HG03280 (cell line): ENCODE data around the gene SCAMP2.

Experiments used
- ATAC-seq: cut with Tn5 transposase; IDR thresholded peaks from one replicate; pipeline ENCODE4 v1.9.1; 2021; ENCODE audit warnings: mild to moderate bottlenecking, moderate library complexity; ENCODE audit not compliant: unreplicated experiment

Gene SCAMP2

DNA sequence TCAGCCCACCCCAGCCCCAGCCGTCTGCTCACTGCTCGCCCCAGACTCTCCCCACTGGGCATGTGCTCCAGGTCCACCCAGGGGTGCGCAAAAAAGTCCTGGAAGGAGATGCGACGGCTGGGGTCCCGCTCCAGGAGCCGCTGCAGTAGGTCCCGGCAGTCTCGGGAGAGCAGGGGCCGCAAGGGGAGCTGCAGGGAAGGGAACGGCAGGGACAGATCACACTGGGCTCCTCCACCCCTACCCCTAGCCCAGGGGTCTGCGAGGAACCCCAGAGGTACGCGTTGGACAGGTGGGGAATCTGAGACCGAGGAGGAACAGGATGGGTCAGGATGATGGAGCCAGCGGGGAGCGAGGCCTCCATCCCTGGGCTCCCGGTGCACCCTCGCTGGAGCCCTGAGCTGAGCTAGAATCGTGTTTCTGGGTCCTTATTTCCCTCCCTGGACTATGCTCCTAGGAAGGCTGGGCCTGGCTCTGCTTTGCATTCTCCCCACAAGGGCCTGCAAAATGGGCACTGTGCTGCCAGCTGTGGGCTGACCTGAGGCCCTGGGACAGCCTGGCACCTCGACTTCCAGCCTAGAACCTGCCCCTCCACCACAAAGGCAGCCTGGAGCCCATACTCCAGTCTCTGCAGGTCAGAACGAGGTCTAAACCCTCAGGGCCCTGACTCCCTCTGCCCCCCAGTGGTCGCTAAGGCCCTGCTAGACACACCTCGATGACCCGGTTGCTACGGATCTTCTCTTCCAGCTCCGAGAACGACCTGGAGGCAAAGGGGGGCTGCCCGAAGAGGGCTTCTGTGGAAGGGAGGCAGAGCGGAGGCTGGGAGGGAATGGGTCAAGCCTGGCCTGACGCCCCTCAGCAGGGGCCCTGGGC lies 33.4 kb downstream of the SCAMP2 start:
- no peak for ATAC-seq

DNA sequence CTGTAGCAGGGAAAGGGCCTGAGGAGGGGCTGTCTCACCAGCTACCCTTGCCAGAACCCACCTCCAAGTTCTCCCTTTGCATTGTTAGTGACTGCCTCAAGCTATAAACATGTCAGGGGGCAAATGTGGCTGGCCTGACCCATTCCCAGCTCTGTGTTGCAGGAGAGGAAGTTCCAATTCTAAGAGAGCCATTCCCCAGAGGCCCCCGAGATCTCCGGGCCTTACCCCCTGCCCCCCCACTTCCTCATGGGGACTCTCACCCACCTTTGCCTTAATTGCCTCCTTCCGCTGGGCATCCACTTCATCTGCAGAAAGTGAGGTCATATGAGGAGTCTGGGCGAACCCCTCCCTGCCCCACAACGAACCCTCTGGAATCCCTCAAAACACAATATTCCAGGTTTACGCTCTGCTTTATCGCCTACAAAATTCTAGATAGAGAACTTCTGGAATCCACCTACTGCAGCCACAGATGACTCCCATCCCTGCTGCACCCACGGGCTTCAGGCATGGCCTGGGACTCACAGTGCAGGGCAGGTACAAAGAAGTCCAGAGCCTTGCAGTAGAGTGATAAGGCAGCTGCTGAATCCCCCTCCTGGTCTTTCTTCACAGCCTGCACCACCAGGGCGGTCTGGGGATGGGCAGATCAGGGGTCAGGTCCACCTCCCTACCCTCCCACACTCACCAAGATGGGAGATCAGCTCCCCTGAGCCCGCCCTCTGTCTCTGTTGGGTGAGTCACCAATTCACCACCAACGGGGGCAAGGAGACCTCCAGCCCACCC lies 34.2 kb downstream of the SCAMP2 start:
- ATAC-seq = no peak

DNA sequence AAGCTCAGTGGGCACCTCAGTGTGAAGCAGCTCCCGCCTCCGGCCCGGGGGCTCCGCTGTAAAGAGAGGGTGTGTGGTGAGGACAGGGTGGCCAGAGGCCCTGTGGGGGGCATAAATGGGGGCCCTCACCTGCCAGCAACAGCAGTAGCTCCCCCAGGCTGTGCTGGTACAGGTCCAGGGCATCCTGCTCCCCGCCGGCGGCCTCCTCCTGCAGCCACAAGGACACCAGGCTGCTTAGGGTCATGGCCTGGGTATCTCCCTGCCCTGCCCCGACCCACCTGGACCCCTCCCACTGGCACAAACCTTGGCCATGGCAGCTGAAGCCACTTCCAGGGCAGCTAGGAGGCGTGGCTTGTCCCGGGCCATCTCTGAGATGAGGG lies 35.0 kb downstream of the SCAMP2 start:
- ATAC-seq = no peak

DNA sequence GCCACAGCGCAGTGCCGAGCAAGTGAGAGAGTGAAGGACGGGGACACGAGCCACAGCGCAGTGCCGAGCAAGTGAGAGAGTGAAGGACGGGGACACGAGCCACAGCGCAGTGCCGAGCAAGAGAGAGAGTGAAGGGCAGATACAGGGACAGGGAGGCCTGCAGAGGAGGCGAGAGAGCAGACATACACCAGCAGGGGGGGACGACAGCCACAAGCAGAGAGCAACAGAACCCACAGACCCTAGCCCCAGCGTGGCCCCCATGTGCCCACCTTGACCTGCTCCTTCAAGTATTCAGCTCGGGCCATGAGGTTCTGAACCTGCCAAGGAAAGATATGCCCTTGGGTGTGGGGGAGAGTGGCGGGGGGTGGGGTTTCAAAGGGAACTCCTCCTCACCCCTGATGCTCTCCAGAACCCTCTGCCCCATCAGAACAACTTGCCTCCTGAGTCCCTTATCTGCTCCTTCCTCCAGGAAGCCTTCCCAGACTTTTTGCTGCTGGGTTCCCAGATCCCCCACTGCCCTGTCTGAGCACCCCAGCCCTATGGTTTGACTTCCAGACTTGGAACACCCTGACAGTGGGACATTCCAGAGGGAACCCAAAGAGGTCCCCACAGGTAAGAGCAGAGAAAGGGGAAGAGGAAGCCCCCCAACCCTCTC lies 35.6 kb downstream of the SCAMP2 start:
- ATAC-seq = no peak

DNA sequence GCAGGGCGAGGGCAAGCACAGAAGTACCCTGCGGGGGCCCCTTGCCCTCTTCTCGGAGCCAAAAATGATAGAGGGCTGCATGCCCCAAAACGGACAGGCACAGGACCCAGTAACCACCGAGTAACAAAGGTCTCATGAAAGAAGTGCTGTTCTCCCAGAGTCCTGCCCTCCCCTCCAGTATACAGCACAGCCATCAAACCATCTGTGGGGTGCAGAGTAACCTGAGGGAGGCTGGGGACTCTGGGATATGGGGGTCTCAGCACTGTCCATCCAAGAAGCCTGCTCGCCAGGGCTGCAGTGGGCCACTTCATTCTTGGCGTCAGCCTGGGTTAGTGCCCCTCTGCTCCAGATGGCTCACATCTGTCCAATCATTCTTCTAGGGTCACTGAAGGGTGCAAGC lies 36.3 kb downstream of the SCAMP2 start:
- ATAC-seq = no peak

DNA sequence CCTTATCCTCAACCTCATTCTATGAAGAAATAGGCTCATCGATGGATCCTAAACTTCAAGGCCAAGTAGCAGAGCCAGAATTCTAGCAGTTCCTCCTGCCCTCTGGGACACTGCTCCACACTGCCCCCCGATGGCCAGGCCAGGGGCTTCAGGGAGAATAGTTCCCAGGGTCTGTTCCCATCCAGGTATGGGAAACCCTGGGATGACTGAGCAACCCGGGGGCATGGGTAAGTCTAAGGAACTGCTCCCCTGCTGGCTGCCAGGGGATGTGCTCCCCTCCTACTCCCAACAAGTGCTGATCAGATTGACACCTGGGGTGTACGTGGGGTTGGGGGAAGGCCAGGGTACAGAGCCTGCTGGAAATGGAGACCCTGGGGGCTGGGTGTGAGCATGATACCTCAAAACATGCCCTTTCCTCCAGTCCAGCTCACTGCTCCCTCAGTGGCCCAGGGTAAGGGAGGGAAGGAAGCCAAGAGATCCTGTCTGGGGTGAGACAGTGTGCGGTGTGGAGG lies 37.8 kb downstream of the SCAMP2 start:
- no peak for ATAC-seq

DNA sequence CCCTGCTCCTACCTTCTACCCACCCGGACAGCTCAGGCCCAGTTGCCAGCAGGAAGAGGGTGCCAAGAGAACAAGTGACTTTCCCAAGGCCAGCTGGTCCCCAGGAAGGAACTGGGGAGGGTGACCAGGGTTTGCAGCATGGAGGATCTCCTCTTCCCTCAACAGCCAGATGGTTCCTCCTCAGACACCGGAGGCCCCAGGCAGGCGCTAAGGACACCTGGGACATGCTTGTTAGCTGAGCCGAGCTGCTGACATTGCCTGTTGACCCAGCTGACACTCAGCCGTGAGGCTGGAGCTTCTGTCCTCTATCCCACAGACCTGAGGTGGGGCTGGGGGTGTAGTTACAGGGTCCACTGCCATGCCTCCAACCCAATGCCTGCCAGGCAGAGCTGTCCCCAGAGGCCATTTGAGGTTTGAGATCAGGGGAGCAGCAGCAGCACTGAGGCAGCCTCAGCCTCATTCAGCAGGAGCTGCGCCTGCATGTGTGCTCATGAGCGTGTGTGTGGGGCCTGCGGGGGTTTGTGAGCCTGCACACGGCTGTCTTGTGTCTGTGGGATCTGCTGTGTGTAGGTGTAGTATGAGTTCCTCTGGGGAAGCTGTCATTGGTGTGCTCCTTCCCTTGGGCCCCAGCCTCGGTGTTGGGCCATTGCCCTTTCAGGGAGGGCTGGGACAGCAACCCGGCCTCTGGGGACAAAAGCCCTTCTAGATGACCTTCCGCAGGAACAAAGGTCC lies 39.6 kb downstream of the SCAMP2 start:
- no peak for ATAC-seq

DNA sequence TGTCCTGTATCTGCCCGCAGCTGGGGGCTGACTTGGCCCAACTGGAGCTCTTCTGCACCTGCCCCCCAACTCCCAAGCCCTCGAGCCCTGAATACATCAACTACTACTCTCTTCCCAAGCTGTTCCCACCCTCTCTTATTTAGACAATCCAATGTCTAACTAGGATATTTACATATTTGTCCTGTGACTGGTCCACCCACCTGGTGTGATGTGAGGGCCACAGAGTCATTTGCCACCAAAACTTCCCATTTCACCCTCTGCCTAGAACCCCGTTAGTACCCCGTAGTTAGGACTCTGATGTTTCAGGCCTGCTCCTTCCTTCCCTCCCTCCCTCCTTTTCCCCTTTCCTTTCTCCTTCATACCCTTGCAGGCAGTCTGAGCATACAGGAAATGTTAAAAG lies 40.3 kb downstream of the SCAMP2 start:
- no peak for ATAC-seq

DNA sequence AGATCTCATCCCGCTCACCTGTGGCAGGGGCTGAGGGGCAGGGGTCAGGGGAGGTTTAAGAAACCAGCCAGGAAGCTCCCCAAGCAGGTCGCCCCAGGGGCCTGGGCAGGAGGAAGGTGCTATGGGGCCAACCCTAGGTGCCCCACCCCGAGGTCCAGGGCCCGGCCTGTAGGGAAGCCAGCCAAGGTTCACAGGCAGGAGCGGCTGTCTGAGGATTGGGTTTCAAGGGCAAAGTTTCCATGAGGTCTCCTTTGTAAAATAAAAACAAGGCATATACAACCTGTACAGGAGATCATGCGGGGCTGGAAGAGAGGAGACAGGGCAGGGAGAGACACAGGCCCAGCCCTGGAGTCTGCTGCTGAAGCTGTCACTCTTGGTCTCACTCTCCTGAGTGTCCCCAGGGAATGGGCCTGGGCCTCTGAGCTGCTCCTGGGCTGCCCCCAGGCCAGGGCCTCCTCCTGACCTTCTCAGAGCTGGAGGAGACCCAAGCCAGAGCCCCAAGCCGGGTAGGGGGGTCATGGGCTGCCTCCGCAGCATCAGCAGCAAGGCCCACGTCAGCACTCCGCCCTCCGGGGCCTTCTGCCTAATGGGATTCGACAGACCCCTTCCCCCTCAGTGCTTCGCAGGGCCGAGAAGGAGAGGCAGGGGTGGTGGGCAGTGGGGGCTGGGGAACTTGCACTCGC lies 41.2 kb downstream of the SCAMP2 start:
- no peak for ATAC-seq

DNA sequence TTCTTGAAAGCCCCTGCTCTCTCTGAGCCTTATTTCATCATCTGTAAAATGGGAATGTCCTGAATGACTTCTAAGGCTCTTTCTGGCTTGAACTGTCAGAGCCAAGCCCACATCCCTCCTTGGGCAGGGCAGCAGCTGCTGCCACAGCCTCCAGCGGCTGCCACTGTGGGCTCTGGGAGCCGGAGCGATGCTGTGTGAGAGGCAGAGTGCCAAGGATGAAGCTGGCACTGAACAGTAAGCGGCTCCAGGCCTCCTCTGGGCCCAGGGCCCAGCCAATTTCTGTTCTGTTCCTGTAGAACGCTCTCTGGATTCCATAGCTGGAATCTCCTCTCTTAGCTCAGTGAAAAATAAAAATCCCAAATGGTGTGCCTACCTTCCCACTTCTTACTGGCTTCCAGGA lies 42.3 kb downstream of the SCAMP2 start:
- ATAC-seq = no peak

DNA sequence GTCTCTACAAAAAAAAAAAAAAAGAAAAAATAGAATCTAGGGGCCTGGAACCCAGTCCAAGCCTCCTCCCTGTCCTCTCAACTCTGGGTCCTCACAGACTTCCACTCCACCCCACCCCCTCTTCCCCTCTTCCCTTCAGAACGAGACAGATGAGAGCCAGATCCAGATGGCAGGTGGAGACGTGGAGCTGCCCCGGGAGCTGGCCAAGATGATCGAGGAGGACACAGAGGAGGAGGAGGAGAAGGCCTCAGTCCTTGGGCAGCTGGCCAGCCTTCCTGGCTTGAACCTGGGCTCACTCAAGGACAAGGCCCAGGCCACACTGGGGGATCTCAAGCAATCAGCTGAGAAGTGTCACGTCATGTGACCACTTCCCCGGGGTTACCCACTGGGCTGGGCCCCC lies 43.2 kb downstream of the SCAMP2 start:
- no peak for ATAC-seq

DNA sequence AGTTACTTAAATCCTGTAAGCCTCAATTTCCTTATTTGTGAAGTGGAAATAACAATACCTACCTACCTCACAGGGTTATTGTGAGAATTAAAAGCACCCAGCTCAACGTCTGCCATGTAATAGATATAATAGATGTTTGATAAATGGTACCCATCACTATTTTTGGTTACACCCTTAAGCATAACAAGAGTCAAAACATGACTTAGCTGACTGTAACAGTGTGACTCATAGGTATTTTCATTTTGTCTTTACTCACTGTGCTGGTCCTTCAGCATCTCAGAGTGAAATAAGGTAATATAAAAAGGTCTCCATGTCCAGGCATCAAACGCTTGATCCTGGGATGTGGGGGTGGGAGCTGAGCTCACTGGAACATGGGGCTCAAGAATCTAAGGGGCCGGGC lies 43.7 kb downstream of the SCAMP2 start:
- no peak for ATAC-seq

DNA sequence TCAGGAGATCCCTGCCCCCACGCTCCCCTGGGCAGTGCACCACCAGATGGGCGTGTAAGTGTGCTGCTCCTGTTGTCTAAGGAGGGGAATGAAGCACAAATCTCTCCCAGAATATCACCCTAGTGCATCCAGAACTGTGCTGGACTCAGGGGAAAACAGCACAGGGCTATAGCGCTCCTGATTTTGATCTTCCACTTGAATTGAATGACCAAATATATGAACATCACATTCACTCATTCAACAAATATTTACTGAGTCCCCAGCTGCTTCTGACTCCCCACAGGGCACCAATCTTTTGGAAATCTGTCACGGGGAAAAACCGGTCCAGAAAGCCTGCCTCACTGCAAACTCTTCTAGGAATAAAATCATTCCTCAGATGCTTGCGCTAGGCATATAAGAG lies 44.3 kb downstream of the SCAMP2 start:
- no peak for ATAC-seq

DNA sequence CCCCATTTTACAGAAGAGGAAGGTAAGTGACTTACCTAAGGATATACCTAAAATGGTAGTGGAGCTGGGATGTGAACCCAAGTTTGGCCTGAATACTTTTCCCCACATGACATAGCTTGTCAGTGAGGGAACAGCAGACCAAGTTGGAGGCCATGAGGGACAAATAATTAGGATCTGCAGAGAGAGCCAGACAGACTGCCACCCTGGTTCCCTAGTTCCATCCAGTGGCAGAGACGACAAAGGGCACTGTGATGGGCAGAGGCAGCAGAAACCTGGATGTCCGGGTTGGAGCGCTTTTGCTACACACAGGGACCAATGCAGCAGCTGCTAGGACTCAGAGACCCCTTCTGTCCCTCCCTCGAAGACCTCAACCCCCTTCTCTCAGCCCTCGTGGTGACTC lies 45.6 kb downstream of the SCAMP2 start:
- ATAC-seq = no peak

DNA sequence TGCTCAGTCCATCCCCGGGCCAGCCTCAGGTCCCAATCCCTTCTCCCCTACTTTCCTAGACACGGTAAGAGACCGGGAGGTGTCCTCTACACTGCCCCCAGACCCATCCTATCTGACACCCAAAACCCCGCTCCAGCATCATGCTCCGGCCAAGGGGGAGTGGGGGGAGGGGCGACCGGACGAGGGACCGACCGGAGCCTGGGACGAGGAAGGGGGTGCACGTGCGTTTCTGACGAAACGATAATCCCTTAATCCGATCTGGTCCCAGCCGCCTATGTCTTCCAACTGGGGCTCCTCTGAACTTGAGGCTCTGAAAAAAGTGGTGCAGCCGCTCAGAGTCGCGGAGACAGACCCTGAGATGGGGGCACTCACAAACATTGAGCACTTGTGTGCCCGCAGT lies 46.2 kb downstream of the SCAMP2 start:
- no peak for ATAC-seq

DNA sequence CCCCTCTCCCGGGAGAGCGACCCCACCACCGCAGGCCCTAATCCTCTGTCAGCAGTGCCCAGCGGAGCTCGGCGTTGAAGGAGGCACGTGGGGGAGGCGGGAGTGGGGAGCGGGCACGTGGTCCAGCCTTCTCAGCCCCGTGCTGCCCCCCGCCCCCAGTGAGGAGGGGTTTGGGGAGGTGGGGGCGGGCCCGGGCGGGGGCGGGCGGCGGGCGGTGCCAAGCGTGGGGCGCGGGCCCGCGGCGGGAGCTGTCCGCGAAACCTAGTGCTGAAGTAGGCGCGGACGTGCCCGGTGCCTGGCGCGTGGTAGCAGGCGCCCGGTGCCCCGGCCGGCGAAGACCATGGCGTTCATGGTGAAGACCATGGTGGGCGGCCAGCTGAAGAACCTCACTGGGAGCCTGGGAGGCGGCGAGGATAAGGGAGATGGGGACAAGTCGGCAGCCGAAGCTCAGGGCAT lies 46.8 kb downstream of the SCAMP2 start, which contains the start of gene CPLX3:
Gene CPLX3 (plus strand): TSS at position 264 of the 456 bp plus-strand sequence. CDS start 77 bp downstream, at position 341.
- no peak for ATAC-seq

DNA sequence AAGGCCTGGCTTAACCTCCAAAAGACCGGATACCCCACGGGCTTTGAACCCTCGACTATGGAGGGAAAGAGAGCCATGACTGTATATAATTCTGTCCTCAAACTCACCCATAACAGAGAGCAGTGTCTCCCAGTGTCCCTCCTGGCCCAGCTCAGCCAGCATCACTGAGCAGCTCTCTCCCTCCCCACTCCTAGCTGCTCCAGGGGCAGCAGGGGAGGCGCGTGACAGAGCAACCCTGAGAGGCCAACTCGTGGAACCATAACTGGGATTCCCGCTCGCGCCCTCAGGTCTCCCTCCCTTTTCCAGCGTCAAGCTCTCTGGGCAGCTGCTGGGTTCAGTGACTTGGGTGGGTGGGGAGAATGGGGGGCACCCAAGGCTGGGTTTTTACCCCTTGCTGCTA lies 47.3 kb downstream of the SCAMP2 start:
- no peak for ATAC-seq

DNA sequence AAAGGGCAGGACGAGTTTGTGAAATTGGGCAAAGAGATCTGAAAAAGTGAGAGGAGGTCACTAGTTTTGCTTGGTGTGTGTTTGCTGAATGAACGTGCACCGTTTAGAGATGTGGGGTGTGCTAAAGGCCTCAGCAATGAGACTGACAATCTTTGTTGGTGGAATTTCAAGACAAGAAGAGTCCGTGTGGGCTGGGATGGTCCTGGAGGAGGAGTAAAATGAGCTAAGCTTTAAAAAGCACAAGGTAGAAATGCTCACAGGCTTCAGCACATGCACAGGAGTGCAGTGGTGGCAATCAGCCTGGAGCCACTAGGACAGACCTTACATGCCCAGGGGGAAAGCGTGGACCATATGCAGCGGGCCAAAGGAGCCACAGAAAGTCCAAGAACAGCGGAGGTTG lies 48.2 kb downstream of the SCAMP2 start:
- ATAC-seq = no peak

DNA sequence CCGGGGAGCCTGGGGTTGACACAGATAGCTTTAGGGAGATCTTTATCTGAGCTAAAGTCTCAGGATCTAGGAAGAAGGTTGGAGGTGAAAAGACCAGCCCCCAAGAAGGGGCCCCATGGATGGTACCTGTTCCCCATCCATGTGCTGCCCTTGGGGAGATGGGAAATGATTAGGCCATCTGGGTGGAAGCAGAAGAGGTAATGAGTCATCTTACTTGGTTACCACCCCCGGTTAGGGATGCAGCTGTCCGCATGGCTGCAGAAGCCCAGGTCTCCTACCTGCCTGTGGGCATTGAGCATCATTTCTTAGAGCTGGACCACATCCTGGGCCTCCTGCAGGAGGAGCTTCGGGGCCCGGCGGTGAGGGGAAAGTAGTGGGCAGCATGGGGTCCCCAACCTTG lies 49.8 kb downstream of the SCAMP2 start:
- ATAC-seq = no peak

DNA sequence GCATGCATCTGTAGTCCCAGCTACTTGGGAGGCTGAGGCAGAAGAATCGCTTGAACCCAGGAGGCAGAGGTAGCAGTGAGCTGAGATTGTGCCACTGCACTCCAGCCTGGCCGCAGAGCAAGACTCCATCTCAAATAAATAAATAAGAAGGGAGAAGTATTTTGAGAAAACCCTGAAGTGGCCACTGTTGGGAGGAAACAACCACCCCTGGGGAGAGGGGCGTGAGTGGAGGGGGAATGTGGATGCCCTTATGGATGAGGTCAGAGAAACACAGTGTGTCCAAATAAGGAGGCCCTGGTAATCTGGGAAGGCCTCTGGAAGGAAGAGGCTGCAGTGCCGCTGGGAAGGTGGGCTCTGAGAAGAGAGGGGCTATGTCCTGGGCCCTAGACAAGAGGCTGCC lies 50.9 kb downstream of the SCAMP2 start:
- no peak for ATAC-seq
